Measurements from ENCODE around the gene TLCD2.

Gene TLCD2

DNA sequence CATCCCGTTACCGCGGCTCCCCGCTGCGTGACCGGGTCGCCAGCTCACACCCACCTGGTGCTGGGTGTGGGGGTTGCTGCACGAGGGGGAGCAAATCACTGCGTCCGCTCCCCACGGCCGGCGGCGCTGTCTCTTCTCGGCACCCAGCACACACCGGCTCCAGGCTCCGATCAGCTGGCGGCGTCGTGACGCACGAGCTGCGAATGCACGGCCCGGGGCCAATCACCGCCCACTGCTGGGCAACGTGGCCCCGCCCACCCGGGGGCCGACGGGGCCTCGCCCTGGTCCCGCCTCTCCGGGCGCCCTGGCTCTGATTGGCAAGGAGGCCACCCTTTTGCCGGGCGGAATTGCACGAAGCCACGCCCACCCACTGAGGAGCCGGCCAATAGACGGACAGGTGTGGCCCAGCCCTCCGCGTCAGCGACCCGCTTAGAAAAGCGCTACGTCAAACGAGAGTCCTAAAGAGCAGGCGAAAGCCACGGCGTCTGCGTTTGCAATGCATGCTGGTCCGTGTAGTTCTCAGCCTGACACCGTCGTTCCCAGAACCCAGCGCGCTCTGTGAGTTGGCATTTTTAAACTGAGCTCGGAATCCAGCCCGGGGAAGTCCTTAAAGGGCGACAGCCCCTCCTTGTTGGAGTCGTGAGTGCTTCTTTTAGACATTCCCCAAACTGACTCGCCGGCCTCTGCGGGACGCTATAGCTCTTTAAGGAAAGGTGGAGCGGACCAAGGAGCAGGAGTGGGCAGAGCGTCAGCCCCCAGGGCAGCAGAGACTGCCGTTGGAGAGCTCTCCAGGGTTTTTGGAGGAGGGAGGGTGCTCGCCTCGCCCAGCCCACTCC lies 6.1 kb upstream of the TLCD2 start:
- peak; percentile 100 for DNase-seq (ENCODE audit: low spot score)
- H3K4me3 ChIP-seq, result peak overlapping the region; percentile 96
- TF ChIP-seq, protein P1, sequence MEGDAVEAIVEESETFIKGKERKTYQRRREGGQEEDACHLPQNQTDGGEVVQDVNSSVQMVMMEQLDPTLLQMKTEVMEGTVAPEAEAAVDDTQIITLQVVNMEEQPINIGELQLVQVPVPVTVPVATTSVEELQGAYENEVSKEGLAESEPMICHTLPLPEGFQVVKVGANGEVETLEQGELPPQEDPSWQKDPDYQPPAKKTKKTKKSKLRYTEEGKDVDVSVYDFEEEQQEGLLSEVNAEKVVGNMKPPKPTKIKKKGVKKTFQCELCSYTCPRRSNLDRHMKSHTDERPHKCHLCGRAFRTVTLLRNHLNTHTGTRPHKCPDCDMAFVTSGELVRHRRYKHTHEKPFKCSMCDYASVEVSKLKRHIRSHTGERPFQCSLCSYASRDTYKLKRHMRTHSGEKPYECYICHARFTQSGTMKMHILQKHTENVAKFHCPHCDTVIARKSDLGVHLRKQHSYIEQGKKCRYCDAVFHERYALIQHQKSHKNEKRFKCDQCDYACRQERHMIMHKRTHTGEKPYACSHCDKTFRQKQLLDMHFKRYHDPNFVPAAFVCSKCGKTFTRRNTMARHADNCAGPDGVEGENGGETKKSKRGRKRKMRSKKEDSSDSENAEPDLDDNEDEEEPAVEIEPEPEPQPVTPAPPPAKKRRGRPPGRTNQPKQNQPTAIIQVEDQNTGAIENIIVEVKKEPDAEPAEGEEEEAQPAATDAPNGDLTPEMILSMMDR (IDR thresholded peaks at IDR 0.05), result no peak

DNA sequence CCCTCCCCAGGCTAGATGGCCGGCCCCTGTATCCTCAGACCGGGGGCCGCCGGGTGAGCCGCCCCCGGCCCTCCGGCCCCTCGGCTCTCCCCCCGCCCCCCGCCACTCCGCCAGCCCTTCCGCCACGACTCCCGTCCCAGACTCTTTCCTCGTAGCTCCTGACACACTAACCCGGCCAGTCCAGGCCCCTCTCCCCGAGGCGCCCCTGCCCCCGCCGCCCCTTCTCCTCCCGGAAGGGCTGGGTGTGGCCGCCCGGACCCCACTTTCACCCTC lies 5.6 kb upstream of the TLCD2 start:
- TF ChIP-seq, protein P1 (IDR thresholded peaks at IDR 0.05), result no peak
- Histone ChIP-seq H3K27ac (peak overlapping the region; percentile 100), H3K4me3 (peak overlapping the region; percentile 96)
- no peak for DNase-seq (ENCODE audit: low spot score)

More for the DNA sequence above, 6.1 kb upstream of the TLCD2 start:
- H3K27ac ChIP-seq, result peak overlapping the region; percentile 100

DNA sequence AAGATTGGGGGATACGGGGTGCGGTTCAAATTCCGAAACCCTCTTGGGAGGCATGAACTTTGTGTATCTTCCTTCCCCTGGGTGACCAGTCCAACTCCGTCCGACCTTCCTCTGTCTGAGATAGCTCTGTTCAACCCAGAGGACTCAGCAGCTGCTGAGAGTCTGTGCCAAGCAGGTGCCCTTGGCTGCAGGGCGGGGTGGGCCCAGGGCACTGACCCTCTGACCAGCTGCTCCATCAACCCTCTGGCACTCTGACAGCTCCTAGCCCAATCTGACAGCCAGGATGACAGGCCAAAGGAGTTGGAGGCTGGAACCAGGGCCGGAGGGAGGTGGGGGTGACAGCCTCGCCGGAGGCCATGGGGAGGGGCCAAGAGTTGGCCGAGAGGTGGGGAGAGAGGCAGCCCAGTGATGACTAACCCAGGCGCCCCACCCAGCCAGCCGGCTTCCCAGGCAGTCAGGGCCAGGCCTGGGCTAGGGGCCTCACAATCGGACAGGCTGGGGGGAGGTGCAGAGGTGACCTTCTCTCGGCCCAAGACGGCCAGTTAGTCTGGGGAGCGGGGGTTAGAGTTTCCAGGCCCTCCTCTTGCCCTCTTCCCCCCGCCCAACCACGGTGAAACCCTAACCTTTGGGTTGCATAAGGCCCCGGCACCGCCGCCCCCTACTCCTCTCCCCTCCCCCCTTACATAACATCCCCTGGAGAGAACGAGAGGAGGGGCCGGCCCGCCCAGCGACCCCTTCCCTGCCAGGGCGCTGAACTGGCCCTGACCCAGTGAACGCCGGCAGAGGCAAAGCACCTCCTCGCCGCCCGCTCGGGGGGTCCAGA lies 5.0 kb upstream of the TLCD2 start:
- DNase-seq (ENCODE audit: low spot score), result peak; percentile 97
- Histone ChIP-seq H3K27ac (peak overlapping the region; percentile 100), H3K4me3 (peak overlapping the region; percentile 96)
- TF ChIP-seq, protein P1 (IDR thresholded peaks at IDR 0.05), result no peak

DNA sequence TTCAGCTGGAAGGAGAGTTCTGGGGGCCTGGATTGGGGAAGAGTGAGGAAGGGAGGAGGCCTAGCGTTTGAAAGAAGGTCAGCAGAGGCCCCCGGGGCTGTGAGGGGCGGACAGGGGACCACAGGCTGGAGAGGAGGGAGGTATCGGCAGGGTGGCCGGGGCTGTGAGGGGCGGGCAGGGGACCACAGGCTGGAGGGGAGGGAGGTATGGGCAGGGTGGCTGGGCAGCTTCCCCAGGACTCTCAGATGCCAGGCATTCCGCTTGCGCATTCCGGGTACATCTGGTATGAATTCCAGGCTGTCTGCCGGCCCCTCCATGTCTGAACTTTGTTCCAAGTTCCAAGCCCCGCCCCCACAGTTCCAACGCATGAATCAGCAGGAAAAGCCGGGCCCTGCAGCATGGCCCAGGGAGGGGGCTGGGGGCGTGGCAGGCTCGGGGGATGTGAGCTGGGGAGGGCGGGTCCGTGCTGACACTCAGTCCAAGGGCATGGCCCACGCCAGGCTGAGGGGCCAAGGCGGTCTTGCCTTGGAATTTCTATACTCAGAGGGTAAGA lies 4.3 kb upstream of the TLCD2 start:
- peak overlapping the region; percentile 96 for H3K4me3 ChIP-seq
- peak overlapping the region; percentile 100 for H3K27ac ChIP-seq
- DNase-seq (ENCODE audit: low spot score), result peak; percentile 100
- TF ChIP-seq, protein P1 (IDR thresholded peaks at IDR 0.05), result no peak

DNA sequence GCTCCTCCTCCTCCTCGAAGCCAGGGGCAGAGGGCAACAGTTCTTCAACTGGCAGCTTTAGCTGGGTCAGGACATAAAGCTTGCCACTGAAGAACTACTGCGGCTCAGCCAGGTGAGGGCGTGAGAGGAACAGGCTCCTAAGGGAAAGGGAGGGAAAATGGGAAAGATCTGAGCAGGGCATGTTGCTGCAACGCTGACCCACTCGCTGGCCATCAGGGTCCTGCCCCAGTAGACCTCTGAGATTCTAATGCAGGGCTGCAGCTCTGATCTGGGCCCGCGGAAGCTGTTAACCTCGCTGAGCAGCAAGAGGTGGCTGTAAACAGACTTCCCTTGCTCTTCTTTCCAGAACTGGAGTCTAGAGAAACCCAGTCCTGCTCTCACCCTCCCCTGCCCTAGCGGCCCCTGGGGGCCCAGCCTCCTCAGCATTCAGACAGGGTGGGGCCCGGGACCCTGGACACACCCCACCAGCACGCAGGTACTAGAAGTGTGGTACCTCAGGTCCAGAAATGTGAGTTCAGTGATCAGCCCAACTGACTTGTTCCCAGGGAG lies 3.8 kb upstream of the TLCD2 start:
- Histone ChIP-seq H3K27ac (peak overlapping the region; percentile 100), H3K4me3 (peak overlapping the region; percentile 96)
- TF ChIP-seq, protein P1 (IDR thresholded peaks at IDR 0.05), result no peak
- DNase-seq (ENCODE audit: low spot score), result peak; percentile 73

DNA sequence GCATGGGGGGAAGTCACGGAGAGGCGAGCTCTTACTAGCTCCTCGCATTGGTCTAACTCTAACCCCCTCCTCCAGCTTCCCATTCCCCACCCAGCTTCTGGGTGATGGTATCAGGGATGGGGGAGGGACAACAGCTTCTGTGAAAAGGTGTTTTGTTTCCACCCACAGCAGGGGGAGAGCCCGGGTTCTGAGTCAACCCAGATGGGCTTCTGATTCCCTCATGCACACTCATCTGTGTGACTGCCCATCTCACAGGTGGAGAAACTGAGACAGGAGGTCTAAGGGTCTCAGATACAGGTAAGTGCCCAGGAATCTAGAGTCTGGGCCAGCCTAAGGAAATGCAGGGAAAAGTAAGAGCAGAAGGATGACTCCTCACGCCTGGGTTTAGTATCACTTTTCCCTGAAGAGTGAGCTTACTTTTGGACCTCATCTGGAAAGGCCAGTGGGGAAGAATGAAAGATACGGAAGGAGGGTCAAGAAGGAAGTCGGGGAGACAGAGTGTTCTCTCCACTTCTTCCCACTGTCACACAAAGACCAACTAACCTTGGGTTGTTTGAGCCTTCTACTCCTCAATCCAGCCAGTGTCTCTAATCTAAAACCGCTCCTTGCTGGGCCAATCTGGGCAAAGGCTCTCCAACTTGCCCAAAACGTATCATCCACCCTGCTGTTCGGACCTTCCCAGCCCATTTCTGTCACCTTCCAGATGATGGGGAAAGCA lies 3.1 kb upstream of the TLCD2 start:
- TF ChIP-seq, protein P1 (IDR thresholded peaks at IDR 0.05), result no peak
- peak overlapping the region; percentile 96 for H3K4me3 ChIP-seq
- H3K27ac ChIP-seq, result peak overlapping the region; percentile 100
- no peak for DNase-seq (ENCODE audit: low spot score)

Measured in coronary artery (tissue), 2 donors.